IMR-90 (cell line): ENCODE measurements around the gene EFCC1. TPM values are rescaled to one million over a fixed set of nuclear protein-coding genes. Genes with fewer than 3 reads are reported as not detected.

Experiments
- ATAC-seq: fragments of 200-7000 bp; cut with Tn5 transposase; 2 replicates; pipeline ENCODE4 v1.9.1; 2020; ENCODE audit warnings: low read depth, mild to moderate bottlenecking, moderate library complexity
- BruUV-seq: library from RNA; stranded (reverse); fragments of 400-500 nt; replicated peaks from 2 replicates; lab custom pipeline; 2021; lab: Mats Ljungman, UMichigan
- CTCF ChIA-PET: fragments of 300-600 bp; formaldehyde crosslinking; extraction: SDS; loops from one replicate; lab custom pipeline; 2021; ENCODE audit warnings: antibody characterized with exemption; lab: Yijun Ruan, JAX
- POLR2A ChIA-PET: fragments of 300-600 bp; sonication (Branson Sonifier 250); formaldehyde crosslinking; loops from one replicate; lab custom pipeline; 2022; ENCODE audit warnings: antibody characterized with exemption; ENCODE audit not compliant: unreplicated experiment; lab: Charles Lee
- DNase-seq: peaks from one replicate; pipeline ENCODE4 v3.0.0; 2013
- H2AFZ ChIP-seq: replicated peaks from 2 replicates; pipeline ENCODE3; 2013; ENCODE audit warnings: low read length, mild to moderate bottlenecking; ENCODE audit not compliant: poor library complexity
- H2AK5ac ChIP-seq: 2 replicates; pipeline ENCODE4 v1.6.1; 2013; ENCODE audit warnings: low read depth, low read length, inconsistent platforms
- H2AK9ac ChIP-seq: replicated peaks from 2 replicates; pipeline ENCODE3; 2013; ENCODE audit warnings: mild to moderate bottlenecking, low read depth, low read length, moderate library complexity; ENCODE audit not compliant: poor library complexity
- H2BK120ac ChIP-seq: 2 replicates; pipeline ENCODE4 v1.6.1; 2013; ENCODE audit warnings: low read depth, low read length, inconsistent platforms
- H2BK15ac ChIP-seq: 3 replicates; pipeline ENCODE4 v1.6.1; 2013; ENCODE audit warnings: low read depth, low read length, inconsistent platforms
- H2BK20ac ChIP-seq: 2 replicates; pipeline ENCODE4 v1.6.1; 2013; ENCODE audit warnings: low read depth, mild to moderate bottlenecking, inconsistent platforms, low read length, moderate library complexity
- H2BK5ac ChIP-seq: 2 replicates; pipeline ENCODE4 v1.6.1; 2013; ENCODE audit warnings: mild to moderate bottlenecking, low read depth, low read length, inconsistent platforms; ENCODE audit not compliant: poor library complexity, severe bottlenecking
- H3K14ac ChIP-seq: replicated peaks from 2 replicates; pipeline ENCODE4 v1.6.1; 2013; ENCODE audit warnings: low read depth, low read length, inconsistent platforms
- H3K18ac ChIP-seq: 2 replicates; pipeline ENCODE4 v1.6.1; 2013; ENCODE audit warnings: low read depth, low read length, control low read depth
- H3K23ac ChIP-seq: 2 replicates; pipeline ENCODE4 v1.6.1; 2013; ENCODE audit warnings: low read depth, low read length, inconsistent platforms
- H3K27ac ChIP-seq: 2 replicates; pipeline ENCODE4 v1.5.1; 2013; ENCODE audit warnings: mild to moderate bottlenecking, control low read depth, low read length; ENCODE audit not compliant: insufficient read depth
- H3K27me3 ChIP-seq: 2 replicates; pipeline ENCODE4 v1.6.1; 2013; ENCODE audit warnings: low read length; ENCODE audit not compliant: control insufficient read depth, insufficient read depth
- H3K36me3 ChIP-seq: 2 replicates; pipeline ENCODE4 v1.6.1; 2013; ENCODE audit warnings: low read length, mixed read lengths; ENCODE audit not compliant: control insufficient read depth, insufficient read depth
- H3K4ac ChIP-seq: 2 replicates; pipeline ENCODE4 v1.6.1; 2013; ENCODE audit warnings: low read depth, low read length, inconsistent platforms
- H3K4me1 ChIP-seq: 2 replicates; pipeline ENCODE4 v1.6.1; 2013; ENCODE audit warnings: low read length, mixed read lengths; ENCODE audit not compliant: control insufficient read depth, insufficient read depth
- H3K4me2 ChIP-seq: 2 replicates; pipeline ENCODE4 v1.6.1; 2013; ENCODE audit warnings: low read depth, mild to moderate bottlenecking, control low read depth, low read length, moderate library complexity
- H3K4me3 ChIP-seq: 2 replicates; pipeline ENCODE4 v1.5.1; 2013; ENCODE audit warnings: low read depth, mild to moderate bottlenecking, control low read depth, low read length, moderate library complexity; ENCODE audit not compliant: insufficient read depth
- H3K56ac ChIP-seq: 2 replicates; pipeline ENCODE4 v1.6.1; 2013; ENCODE audit warnings: low read length, inconsistent platforms; ENCODE audit not compliant: insufficient read depth; ENCODE audit errors: extremely low read depth
- H3K79me1 ChIP-seq, 2 experiments: 2 replicates each; pipeline ENCODE4 v1.6.1; 2013; ENCODE audit warnings: low read length in 2 of 2, inconsistent platforms in 1 of 2, low read depth in 1 of 2
- H3K9ac ChIP-seq: 2 replicates; pipeline ENCODE4 v1.6.1; 2013; ENCODE audit warnings: low read depth, low read length, control low read depth
- H3K9me1 ChIP-seq: 2 replicates; pipeline ENCODE4 v1.6.1; 2013; ENCODE audit warnings: low read length, inconsistent platforms; ENCODE audit not compliant: insufficient read depth
- H3K9me3 ChIP-seq: 2 replicates; pipeline ENCODE4 v1.6.1; 2013; ENCODE audit warnings: low read length; ENCODE audit not compliant: control insufficient read depth, insufficient read depth
- H4K20me1 ChIP-seq: 2 replicates; pipeline ENCODE4 v1.6.1; 2013; ENCODE audit warnings: low read length, inconsistent platforms; ENCODE audit not compliant: insufficient read depth
- H4K5ac ChIP-seq: 2 replicates; pipeline ENCODE4 v1.6.1; 2013; ENCODE audit warnings: mild to moderate bottlenecking, low read depth, low read length, control low read depth
- H4K8ac ChIP-seq, 2 experiments: 2 replicates each; pipeline ENCODE4 v1.6.1; 2013; ENCODE audit warnings: low read depth in 2 of 2, low read length in 2 of 2, control low read depth in 1 of 2, inconsistent platforms in 1 of 2
- H4K91ac ChIP-seq: 2 replicates; pipeline ENCODE4 v1.6.1; 2013; ENCODE audit warnings: low read depth, low read length, inconsistent platforms; ENCODE audit not compliant: insufficient read depth
- BHLHE40 ChIP-seq: fragments of 150-350 bp; IDR thresholded peaks from 2 replicates; pipeline ENCODE4 v1.6.1; 2016; ENCODE audit warnings: mild to moderate bottlenecking, low read depth, low read length
- CHD1 ChIP-seq: IDR thresholded peaks from 2 replicates; pipeline ENCODE4 v1.6.1; 2012; ENCODE audit warnings: low read depth, low read length, improper control_type of control experiment
- MAFK ChIP-seq: IDR thresholded peaks from 2 replicates; pipeline ENCODE4 v1.6.1; 2012; ENCODE audit warnings: low read depth, low read length, improper control_type of control experiment
- MXI1 ChIP-seq: IDR thresholded peaks from 2 replicates; pipeline ENCODE4 v1.6.1; 2012; ENCODE audit warnings: low read depth, mild to moderate bottlenecking, low read length, moderate library complexity, borderline replicate concordance
- NFE2L2 ChIP-seq: fragments of 150-350 bp; IDR thresholded peaks from 2 replicates; pipeline ENCODE4 v1.6.1; 2016; ENCODE audit warnings: low read depth, mild to moderate bottlenecking, low read length
- POLR2A ChIP-seq: IDR thresholded peaks from 2 replicates; pipeline ENCODE4 v1.6.1; 2012; ENCODE audit warnings: mild to moderate bottlenecking, low read depth, low read length
- RAD21 ChIP-seq: IDR thresholded peaks from 2 replicates; pipeline ENCODE4 v1.6.1; 2012; ENCODE audit warnings: low read length, improper control_type of control experiment
- RCOR1 ChIP-seq: IDR thresholded peaks from 2 replicates; pipeline ENCODE4 v1.6.1; 2012; ENCODE audit warnings: mild to moderate bottlenecking, low read length, improper control_type of control experiment; ENCODE audit not compliant: insufficient replicate concordance
- SMC3 ChIP-seq: fragments of 150-350 bp; IDR thresholded peaks from 2 replicates; pipeline ENCODE4 v1.6.1; 2016; ENCODE audit warnings: low read depth, mild to moderate bottlenecking, antibody characterized with exemption, low read length, moderate library complexity
- WGBS, 2 experiments: methylation state at CpG; one replicate each; pipeline versions ENCODE4 v1.1.5 to v1.1.7; 2013; ENCODE audit warnings: missing lambda C conversion rate in 2 of 2; ENCODE audit not compliant: insufficient read length in 1 of 2; ENCODE audit errors: extremely low coverage in 2 of 2; 5-methylcytosine and 5-hydroxymethylcytosine counted together
- dilution Hi-C: fragments of 300-500 bp; cut with HindIII; formaldehyde crosslinking; loops from one replicate; pipeline ENCODE4 v1.14.3; 2018; ENCODE audit warnings: low sequenced_read_pairs; ENCODE audit not compliant: unreplicated experiment
- in situ Hi-C: fragments of 300-500 bp; cut with MboI; formaldehyde crosslinking; loops from 3 replicates; pipeline ENCODE4 v1.14.3; 2019; ENCODE audit warnings: low sequenced_read_pairs, inconsistent platforms, mixed read lengths
- intact Hi-C: fragments of 100-400 bp; cut with micrococcal nuclease; formaldehyde crosslinking; loops from 2 replicates; pipeline ENCODE4 v1.10.0; 2022
- polyA plus RNA-seq, 3 experiments: library from polyadenylated mRNA; depleted of rRNA; stranded (reverse); fragments of >200 nt; gene quantifications; 2 replicates each; pipeline ENCODE4 v1.2.3, GENCODE V29; 2012; ENCODE audit warnings: low replicate concordance in 1 of 3
- total RNA-seq: library from RNA; depleted of rRNA; stranded (reverse); fragments of >200 nt; gene quantifications from 2 replicates; pipeline ENCODE4 v1.2.3, GENCODE V29; 2012
- TF ChIP-seq, protein P1 (sequence below): fragments of 150-350 bp; IDR thresholded peaks from 2 replicates; pipeline ENCODE4 v1.6.1; 2016; ENCODE audit warnings: low read depth, mild to moderate bottlenecking, low read length, moderate library complexity, borderline replicate concordance
- TF ChIP-seq, protein P2 (sequence below): fragments of 150-350 bp; IDR thresholded peaks from 2 replicates; pipeline ENCODE4 v1.6.1; 2017; ENCODE audit warnings: mild to moderate bottlenecking, antibody characterized with exemption, low read length, low read depth

The EFCC1 gene
- total and polyA plus RNA-seq, 2 of the 4 experiments (the other 2 are of a cell fraction) = not detected

DNA sequence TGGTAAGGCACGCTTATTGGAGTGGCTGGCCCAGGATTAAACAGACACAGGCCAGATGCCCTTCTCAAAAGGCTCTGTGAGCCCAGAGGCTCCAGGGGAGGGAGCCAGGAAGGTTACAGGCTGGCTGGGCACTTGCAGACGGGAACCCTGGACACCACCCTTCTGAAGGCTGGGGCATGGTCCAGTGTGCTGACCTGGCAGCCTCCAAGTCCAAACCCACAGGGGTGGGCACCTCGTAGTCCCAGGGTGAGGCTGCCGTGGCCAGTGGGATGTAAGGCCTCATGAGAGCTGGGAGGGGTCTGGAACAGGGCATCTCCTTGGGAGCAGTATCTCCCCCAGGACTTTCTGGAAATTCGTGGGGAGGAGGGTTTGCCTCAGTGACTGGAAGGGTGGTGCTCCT lies 19.6 kb downstream of the EFCC1 start:
- POLR2A ChIA-PET = no interaction called here
- H2AK5ac ChIP-seq = peak overlapping the region; percentile 52
- H3K79me1 ChIP-seq = no peaks in the 10 kb centered on the region
- H3K4me1 ChIP-seq = peaks cover 31% of the 10 kb centered on the region
- peaks cover 19% of the 10 kb centered on the region for H3K27me3 ChIP-seq
- CTCF ChIA-PET = interaction anchor here (1.3 kb wide), 1 partner anchor 14 kb away, joined by 3 read pairs; no protein-coding TSS in a partner anchor
- no peak overlapping the region for H2BK15ac ChIP-seq
- intact Hi-C loops (no loop called here), dilution Hi-C loops (no loop called here), in situ Hi-C loops (no loop called here)
- H3K36me3 ChIP-seq = no peaks in the 10 kb centered on the region
- peak overlapping the region; percentile 78 for H2BK20ac ChIP-seq
- H3K56ac ChIP-seq = no peak overlapping the region
- H3K4me3 ChIP-seq = no peak overlapping the region
- 92% methylated on average over 2 of the region's 5 CpGs; no CpG with 5 or more reads in 1 of the 2 experiments for WGBS, 2 experiments
- H4K20me1 ChIP-seq = no peaks in the 10 kb centered on the region
- H2BK120ac ChIP-seq = peak overlapping the region; percentile 79
- peak overlapping the region; percentile 78 for H3K4ac ChIP-seq
- H4K8ac ChIP-seq = peak overlapping the region; percentile 4 to 39; a peak in 2 of 4 replicates
- no peak overlapping the region for H2BK5ac ChIP-seq
- peak overlapping the region; percentile 54; the same call in 1 of the 2 replicates for H4K91ac ChIP-seq
- H3K23ac ChIP-seq = no peak overlapping the region
- H3K4me2 ChIP-seq = no peak overlapping the region; the same call in 1 of the 2 replicates
- no peak overlapping the region for H3K14ac ChIP-seq
- DNase-seq = no peak
- no peak overlapping the region for H2AK9ac ChIP-seq
- ATAC-seq = no peak
- peaks cover 11% of the 10 kb centered on the region for H3K9me1 ChIP-seq
- no peak overlapping the region for H2AFZ ChIP-seq
- H3K9ac ChIP-seq = no peak overlapping the region
- TF ChIP-seq SMC3 = no peak
- no peak for TF ChIP-seq CHD1
- no peak for TF ChIP-seq RAD21
- no peak for TF ChIP-seq POLR2A
- TF ChIP-seq RCOR1 = no peak
- no peak for TF ChIP-seq BHLHE40
- TF ChIP-seq, protein P1, sequence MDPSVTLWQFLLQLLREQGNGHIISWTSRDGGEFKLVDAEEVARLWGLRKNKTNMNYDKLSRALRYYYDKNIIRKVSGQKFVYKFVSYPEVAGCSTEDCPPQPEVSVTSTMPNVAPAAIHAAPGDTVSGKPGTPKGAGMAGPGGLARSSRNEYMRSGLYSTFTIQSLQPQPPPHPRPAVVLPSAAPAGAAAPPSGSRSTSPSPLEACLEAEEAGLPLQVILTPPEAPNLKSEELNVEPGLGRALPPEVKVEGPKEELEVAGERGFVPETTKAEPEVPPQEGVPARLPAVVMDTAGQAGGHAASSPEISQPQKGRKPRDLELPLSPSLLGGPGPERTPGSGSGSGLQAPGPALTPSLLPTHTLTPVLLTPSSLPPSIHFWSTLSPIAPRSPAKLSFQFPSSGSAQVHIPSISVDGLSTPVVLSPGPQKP = no peak
- TF ChIP-seq, protein P2, sequence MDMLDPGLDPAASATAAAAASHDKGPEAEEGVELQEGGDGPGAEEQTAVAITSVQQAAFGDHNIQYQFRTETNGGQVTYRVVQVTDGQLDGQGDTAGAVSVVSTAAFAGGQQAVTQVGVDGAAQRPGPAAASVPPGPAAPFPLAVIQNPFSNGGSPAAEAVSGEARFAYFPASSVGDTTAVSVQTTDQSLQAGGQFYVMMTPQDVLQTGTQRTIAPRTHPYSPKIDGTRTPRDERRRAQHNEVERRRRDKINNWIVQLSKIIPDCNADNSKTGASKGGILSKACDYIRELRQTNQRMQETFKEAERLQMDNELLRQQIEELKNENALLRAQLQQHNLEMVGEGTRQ = no peak
- no peak for TF ChIP-seq NFE2L2
- TF ChIP-seq MAFK = no peak
- no peak for TF ChIP-seq MXI1
- BruUV-seq = no TSS peak
- peak overlapping the region; percentile 69; the same call in 1 of the 2 replicates for H3K18ac ChIP-seq
- H3K27ac ChIP-seq = peak overlapping the region; percentile 55
- peaks cover 3% of the 10 kb centered on the region; the same call in 1 of the 2 replicates for H3K9me3 ChIP-seq
- H4K5ac ChIP-seq = peak overlapping the region; percentile 39
